ENCODE data around the gene NRXN3. TPM values are rescaled to one million over a fixed set of nuclear protein-coding genes. Genes with fewer than 3 reads are reported as not detected.

Gene NRXN3
- total RNA-seq, 1 experiment from 2014 or later, result 1.1 TPM

GRCh38 chr14:78709795-78710557 is 539.8 kb downstream of the NRXN3 start:
- DNase-seq (ENCODE audit: low read depth), result no peak

- DNase-seq (ENCODE audit: low read depth), result no peak
Measured at GRCh38 chr14:78710963-78711362, 540.8 kb downstream of the NRXN3 start.

- DNase-seq (ENCODE audit: low read depth), result no peak
Measured at GRCh38 chr14:78713716-78714115, 543.5 kb downstream of the NRXN3 start.

- DNase-seq (ENCODE audit: low read depth), result no peak
Measured at GRCh38 chr14:78714711-78715110, 544.5 kb downstream of the NRXN3 start.

GRCh38 chr14:78721756-78722480 is 551.7 kb downstream of the NRXN3 start:
- DNase-seq (ENCODE audit: low read depth), result no peak

- DNase-seq (ENCODE audit: low read depth), result no peak
Measured at GRCh38 chr14:78725086-78725485, 554.9 kb downstream of the NRXN3 start.

GRCh38 chr14:78737116-78737515 is 566.9 kb downstream of the NRXN3 start:
- DNase-seq (ENCODE audit: low read depth), result no peak

- no peak for DNase-seq (ENCODE audit: low read depth)
Measured at GRCh38 chr14:78737601-78738000, 567.4 kb downstream of the NRXN3 start.

- DNase-seq (ENCODE audit: low read depth), result no peak
Measured at GRCh38 chr14:78746086-78746595, 576.0 kb downstream of the NRXN3 start.

GRCh38 chr14:78747813-78748212 is 577.6 kb downstream of the NRXN3 start:
- no peak for DNase-seq (ENCODE audit: low read depth)

GRCh38 chr14:78752518-78753188 is 582.5 kb downstream of the NRXN3 start:
- DNase-seq (ENCODE audit: low read depth), result no peak

GRCh38 chr14:78754059-78754458 is 583.9 kb downstream of the NRXN3 start:
- DNase-seq (ENCODE audit: low read depth), result no peak

GRCh38 chr14:78758333-78758732 is 588.2 kb downstream of the NRXN3 start:
- DNase-seq (ENCODE audit: low read depth), result peak; percentile 9

GRCh38 chr14:78762331-78762730 is 592.2 kb downstream of the NRXN3 start:
- DNase-seq (ENCODE audit: low read depth), result no peak

- no peak for DNase-seq (ENCODE audit: low read depth)
Measured at GRCh38 chr14:78763746-78764145, 593.6 kb downstream of the NRXN3 start.

GRCh38 chr14:78764240-78764639 is 594.1 kb downstream of the NRXN3 start:
- DNase-seq (ENCODE audit: low read depth), result peak; percentile 18

- DNase-seq (ENCODE audit: low read depth), result peak; percentile 1
Measured at GRCh38 chr14:78764645-78765044, 594.5 kb downstream of the NRXN3 start.

GRCh38 chr14:78767436-78767835 is 597.3 kb downstream of the NRXN3 start:
- no peak for DNase-seq (ENCODE audit: low read depth)

- no peak for DNase-seq (ENCODE audit: low read depth)
Measured at GRCh38 chr14:78782551-78782950, 612.4 kb downstream of the NRXN3 start.

- DNase-seq (ENCODE audit: low read depth), result no peak
Measured at GRCh38 chr14:78785265-78785664, 615.1 kb downstream of the NRXN3 start.

GRCh38 chr14:78788467-78789360 is 618.5 kb downstream of the NRXN3 start:
- DNase-seq (ENCODE audit: low read depth), result no peak

Measured in M059J (cell line).